Cortex of kidney (tissue), 1 donor: ENCODE data around the gene AFG1L.
"Not testable (repeated sequence)": the region's sequence is repeated elsewhere in the genome, so short reads cannot be mapped to it uniquely, and the experiment has no call there.

Experiments used
- DNase-seq: peaks from one replicate; lab custom pipeline; 2025; lab: John Stamatoyannopoulos, UW

The AFG1L gene

DNA sequence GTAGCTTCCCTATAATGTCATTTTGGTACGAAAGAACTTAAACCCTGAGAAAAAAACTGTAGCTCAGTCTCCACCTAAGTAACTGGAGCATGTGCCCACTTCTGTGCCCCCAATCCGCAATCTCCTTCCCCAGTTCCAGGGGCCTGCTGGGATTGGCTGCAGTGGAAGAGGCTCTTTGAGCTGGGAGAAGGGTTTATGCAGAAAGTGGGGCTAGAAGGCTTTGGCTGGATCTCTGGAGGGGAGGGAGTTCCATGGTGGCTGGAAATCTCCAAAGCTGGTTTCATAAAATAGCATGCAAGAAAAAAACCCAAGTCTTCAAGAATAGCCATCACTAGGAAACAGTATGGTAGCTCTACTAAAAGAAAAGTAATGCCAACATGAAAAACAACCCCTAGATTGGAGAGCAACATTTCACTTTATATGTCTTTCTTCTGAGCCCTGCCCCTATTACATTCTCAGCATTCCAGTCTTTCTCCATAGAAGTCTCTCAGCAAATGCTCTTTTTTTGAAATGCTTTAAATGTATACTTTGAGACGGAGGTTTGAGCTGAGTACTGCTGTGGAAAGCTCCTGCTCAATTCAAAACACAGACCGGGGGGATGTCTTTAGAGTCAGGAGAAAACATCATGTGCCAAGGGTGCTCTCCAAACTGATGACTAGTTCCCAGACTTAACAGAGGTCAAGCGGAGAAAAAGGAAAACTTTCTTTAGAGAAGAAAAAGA lies 229.8 kb downstream of the AFG1L start:
- DNase-seq: no peak

- no peak for DNase-seq
These were observed 231.9 kb downstream of the AFG1L start for GRCh38 chr6:108526739-108527174.

DNA sequence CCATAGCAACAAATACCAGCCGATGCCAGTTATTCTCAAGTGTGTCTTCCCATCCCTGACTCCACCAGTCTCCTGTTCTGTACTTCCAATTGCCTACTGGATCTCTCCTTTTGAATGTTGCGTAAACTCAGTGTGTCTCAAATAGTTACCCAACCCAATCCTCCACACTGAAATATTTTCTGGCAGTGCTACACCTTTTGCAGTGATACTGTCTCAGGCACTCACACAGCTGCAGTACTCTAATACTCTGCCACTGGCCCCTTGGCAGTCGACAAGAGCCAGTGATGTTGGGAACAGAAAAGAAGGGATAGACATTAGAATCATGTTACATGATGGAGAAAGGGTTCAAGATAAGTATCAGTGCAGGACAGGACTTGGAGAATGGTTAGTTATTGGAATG lies 234.0 kb downstream of the AFG1L start:
- DNase-seq: no peak

- no peak for DNase-seq
These were observed 236.5 kb downstream of the AFG1L start for GRCh38 chr6:108531332-108531731.

- DNase-seq: no peak
These were observed 240.4 kb downstream of the AFG1L start for GRCh38 chr6:108535114-108535742.

DNA sequence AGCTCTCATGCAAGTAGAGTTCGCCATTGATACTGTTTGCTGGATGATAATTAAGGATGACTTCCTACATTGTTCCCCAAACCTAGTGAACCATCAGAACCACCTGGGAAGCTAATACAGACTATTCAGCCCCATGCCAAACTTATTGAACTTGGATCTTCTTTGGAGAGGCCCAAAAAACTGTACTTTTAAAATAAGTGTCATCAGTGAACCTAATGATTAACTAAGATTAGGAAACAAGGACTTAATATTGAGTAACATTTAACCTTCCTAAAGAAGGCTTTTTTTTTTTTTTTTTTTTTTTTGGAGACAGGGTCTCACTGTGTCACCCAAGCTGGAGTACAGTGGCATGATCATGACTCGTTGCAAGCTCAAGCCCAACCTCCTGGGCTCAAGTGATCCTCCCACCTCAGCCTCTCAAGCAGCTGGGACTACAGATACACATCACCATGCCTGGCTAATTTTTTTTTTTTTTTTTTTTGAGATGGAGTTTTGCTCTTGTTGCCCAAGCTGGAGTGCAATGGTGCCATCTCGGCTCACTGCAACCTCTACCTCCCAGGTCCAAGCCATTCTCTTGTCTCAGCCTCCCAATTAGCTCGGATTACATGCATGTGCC lies 241.2 kb downstream of the AFG1L start:
- DNase-seq: not testable (repeated sequence)

DNA sequence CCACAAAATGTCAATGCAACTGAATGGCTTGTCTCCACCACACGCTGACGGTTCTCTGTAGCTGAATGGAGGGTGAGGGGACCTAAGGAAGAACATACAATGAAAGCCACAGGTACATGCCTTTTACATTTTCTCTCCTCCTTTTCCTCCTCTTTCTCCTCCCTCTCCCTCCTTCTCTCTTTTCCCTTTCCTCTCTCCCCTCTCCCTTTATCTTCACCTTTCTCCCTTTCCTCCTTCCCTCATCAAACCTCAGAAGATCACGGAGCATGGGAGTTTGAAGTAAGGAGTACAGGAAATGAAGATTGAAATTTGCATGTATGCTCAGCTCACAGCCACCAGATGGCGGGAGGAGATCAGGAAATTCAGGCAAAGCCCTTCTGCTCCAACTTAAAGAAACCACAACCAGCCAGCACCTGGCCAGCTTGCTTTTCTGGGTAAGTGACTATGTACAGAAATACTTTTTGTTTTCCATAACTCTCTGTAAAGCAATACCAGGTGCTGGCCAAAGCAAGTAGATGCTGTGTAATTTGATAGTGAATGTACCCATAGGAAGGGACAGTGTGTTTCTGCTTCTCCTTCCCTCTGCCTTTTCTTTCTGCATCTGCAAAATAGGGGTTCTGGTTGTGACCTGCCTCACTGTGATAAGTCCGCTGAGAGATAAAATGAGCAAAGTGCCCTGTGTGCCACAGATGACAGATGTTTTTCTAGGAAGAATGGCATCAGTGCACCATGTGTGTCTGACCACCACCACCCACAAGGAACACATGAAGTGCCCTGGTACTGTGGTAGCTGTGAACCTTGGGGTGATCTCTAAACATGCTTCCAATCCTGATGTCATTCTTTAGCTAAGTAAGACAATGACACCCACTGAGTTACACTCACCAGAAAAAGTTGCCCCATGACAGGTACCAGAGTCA lies 247.2 kb downstream of the AFG1L start:
- DNase-seq: no peak

GRCh38 chr6:108543175-108543940 lies 248.5 kb downstream of the AFG1L start:
- no peak for DNase-seq

GRCh38 chr6:108544606-108545005 lies 249.8 kb downstream of the AFG1L start:
- DNase-seq: no peak

GRCh38 chr6:108546079-108547049 lies 251.5 kb downstream of the AFG1L start:
- DNase-seq: no peak

DNA sequence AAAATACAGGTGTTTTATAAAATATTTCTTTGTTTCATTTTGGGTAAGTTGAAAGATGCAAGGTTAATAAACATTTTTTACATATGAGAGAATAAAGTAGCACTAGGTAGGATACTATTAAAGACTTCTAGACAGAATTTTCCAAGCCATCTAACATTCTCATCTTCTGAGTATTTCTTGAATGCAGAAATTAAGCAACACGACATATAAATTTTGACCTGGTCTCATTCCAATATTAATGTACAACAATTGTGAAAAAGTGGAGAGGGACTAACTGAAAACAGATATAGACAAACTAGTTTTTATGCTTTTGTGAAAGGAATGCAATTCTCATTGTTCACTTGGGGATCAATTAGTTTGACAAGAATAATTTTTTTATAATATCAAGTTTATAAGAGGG lies 254.4 kb downstream of the AFG1L start:
- no peak for DNase-seq

- DNase-seq: no peak
These were observed 254.9 kb downstream of the AFG1L start for GRCh38 chr6:108549741-108550140.

DNA sequence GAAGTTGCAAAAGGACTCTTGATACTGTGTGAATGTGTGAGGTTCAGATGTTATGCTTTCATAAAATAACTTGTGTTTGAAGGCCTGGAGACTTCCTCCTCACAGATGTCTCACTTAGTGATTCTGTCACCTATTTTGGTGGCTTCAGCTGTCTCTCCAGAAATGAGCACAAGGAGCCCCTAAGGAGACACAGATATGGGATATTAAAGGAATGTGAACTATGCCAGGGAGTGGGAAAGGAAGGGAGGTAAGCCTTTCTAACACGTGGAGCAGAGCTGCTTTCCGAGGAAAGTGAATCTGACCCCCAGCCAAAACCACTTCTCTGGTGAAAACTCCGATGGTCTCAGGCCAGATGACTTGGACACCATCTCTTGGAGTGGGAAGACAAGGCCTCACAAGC lies 255.4 kb downstream of the AFG1L start:
- DNase-seq: no peak

DNA sequence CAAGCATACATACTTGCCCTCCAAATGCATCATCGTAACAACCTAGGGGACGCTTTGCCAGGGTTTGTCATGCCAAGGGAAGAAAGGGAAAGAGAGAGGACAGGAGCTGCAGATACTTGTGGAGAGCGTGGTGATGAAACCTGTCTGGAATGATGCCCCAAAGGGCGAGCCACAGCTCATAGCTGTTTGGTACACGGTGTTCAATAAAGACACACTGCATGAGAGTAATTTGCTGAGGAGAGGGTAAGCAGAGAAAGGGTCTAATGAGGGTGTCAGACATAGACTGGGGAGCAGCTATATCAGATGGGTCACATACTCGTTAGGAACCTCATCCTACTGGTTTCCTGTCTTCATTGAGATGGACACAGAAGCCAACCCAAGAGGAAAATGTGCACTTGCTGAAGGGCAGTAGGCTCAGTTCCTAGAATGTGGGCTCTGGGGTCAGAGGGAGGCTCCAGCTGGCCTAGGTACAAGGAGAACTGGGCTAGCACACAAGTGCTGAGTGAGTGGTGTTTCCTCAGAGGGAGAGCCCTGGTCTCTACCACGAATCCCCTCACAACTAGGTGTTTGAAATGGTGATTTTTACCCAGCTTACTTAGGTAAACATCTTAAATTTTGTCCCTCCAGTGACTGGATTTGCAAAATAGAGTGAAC lies 260.7 kb downstream of the AFG1L start:
- no peak for DNase-seq

GRCh38 chr6:108556250-108556649 lies 261.4 kb downstream of the AFG1L start:
- DNase-seq: no peak

DNA sequence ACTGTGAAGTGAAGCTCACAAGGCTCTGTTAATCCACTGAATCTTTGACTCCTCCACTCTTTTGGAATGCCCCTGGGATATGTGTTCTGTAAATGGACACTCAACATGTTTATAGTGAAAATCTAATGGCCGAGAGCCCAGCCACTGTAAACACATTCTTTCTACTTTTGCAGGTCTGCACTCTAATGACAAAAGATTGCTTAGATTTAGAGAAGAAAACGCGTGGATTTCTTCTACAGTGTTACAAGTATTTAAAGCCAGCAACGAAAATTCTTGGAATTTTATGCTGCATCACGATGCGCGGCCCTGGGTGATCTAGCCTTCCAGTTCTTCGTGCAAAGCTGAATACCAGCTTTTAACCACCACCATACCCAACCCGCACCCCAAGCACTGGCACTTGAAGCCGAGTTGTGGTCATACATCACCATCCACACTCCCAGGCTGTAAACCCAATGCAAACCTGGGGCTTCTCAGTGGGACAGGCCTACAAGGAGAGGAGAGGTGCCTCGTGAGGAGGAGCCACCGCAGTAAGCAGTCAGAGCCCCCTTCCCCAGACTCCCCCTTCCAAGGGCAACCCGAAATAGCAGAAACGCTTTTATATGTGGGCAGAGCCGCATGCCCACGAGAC lies 262.1 kb downstream of the AFG1L start:
- DNase-seq: no peak

DNA sequence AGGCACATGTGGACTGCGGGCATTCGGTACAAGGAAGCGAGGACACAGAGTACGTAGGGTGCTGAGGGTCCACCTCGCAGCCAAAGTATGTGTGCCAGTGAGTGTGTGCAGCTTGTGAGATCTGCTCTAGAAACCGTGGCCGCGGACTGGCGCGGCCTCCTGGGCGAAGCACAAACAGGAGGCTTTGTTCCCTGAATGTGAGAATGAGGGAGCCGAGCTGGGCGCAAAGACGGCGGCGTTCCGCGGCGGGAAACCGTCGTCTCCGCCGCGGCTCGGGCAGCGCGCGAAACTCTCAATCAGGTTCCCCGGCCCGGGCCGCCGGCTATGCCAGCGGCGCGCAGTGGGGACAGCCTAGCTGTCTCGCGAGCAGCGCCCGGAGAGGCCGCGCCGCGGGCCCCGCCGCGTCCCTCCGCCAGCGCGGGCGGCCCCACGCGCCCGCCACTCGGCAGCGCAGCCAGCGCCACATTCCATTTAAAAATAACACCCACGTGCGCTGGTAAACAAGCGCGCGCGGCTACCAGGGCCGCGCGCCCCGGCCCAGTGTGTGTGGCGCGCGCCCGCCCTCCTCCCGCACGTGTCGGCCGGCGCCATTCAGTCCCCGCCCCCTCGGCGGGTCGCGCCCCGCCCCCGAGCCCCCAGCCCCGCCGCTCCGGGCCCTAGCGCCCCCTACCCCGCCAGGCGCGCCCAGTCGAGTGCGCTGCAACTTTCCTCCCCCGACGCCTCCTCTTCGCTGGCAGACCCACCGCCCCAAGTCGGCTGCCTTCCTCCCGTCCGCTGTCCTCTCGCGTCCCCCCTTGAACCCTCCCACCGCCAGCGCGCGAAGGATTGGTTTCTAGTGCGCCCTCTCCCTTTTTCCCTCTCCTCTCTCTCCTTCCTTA lies 262.9 kb downstream of the AFG1L start:
- DNase-seq: no peak

DNA sequence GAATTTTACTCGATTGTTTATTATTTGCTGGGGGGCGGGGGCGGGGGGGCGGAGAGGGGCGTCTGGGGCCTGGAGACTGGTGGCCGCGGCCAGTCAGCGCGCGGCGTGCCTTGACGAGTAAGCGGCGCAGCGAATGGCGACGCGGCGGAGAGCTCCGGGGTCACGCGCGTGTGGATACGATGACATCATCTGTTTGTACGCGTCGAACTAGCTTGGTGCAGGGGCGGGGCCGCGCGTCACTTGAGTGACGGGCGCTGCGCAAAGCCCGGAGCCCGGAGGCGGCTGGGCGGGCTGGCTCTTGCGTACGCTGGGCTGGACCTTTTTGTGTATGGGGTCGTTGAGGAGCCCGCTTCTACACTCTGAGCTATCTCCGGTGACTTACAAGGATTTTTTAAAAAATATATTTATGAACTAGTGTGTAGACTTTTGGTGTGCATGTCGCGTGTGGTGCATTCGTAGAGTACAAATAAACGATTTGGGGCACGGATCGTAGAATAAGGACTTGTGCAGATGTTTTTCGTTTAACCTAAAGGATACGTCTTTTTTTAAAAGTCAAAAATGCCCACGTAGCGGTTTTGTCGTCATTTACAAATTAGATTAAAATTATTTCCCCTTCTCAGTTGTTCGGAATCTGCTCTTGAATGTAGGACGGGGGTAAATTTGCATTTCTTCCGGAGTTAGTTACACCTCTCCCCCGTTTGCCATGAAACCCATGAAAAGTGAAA lies 263.7 kb downstream of the AFG1L start:
- DNase-seq: peak; percentile 91
